ENCODE measurements around the gene KATNAL1.
A peak's percentile ranks its signal among the peaks of the same experiment; 100 is the strongest.

Gene KATNAL1

GRCh38 chr13:30196025-30196424 lies 111.3 kb downstream of the KATNAL1 start:
- no peak for TF ChIP-seq SUZ12 (IDR thresholded peaks at IDR 0.05)
- peak; percentile 71 for TF ChIP-seq PKNOX1 (IDR thresholded peaks at IDR 0.05)

GRCh38 chr13:30194906-30195305 lies 112.4 kb downstream of the KATNAL1 start:
- ChIA-PET POLR2A (no interaction called here), CTCF (no interaction called here)
- no peak for DNase-seq (ENCODE audit: extremely low spot score)
- no peak for TF ChIP-seq PKNOX1 (IDR thresholded peaks at IDR 0.05)
- TF ChIP-seq SUZ12 (IDR thresholded peaks at IDR 0.05) = no peak
- no peak for TF ChIP-seq L3MBTL2 (conservative IDR thresholded peaks at IDR 0.05)
- TF ChIP-seq ELF4 (IDR thresholded peaks at IDR 0.05) = no peak
- no peak for TF ChIP-seq FOXK2 (IDR thresholded peaks at IDR 0.05)
- TF ChIP-seq SP1 (IDR thresholded peaks at IDR 0.05) = no peak
- no peak for TF ChIP-seq CTBP1 (IDR thresholded peaks at IDR 0.05; ENCODE audit: borderline replicate concordance)
- TF ChIP-seq HDGF (IDR thresholded peaks at IDR 0.05; ENCODE audit: borderline replicate concordance) = no peak
- no peak for TF ChIP-seq FOXA1 (IDR thresholded peaks at IDR 0.05)
- no peak for TF ChIP-seq FOXM1 (IDR thresholded peaks at IDR 0.05; ENCODE audit: borderline replicate concordance)

More at GRCh38 chr13:30196025-30196424, 111.3 kb downstream of the KATNAL1 start:
- ChIA-PET POLR2A (no interaction called here), CTCF (interaction anchor here (1.1 kb wide), 1 partner anchor 47 kb away, joined by 3 read pairs; no protein-coding TSS in a partner anchor)
- DNase-seq (ENCODE audit: extremely low spot score) = peak; percentile 21

- ChIA-PET POLR2A (no interaction called here), CTCF (no interaction called here)
- TF ChIP-seq HDGF (IDR thresholded peaks at IDR 0.05; ENCODE audit: borderline replicate concordance) (no peak), BHLHE40 (IDR thresholded peaks at IDR 0.05; ENCODE audit: borderline replicate concordance) (no peak), FOXM1 (IDR thresholded peaks at IDR 0.05; ENCODE audit: borderline replicate concordance) (no peak), PKNOX1 (IDR thresholded peaks at IDR 0.05) (no peak), LEF1 (IDR thresholded peaks at IDR 0.05; ENCODE audit: borderline replicate concordance) (no peak), FOXK2 (IDR thresholded peaks at IDR 0.05) (no peak), ZNF384 (IDR thresholded peaks at IDR 0.05) (no peak), CTBP1 (IDR thresholded peaks at IDR 0.05; ENCODE audit: borderline replicate concordance) (no peak), TARDBP (IDR thresholded peaks at IDR 0.05) (no peak), FOXA1 (IDR thresholded peaks at IDR 0.05) (no peak), ARNT (IDR thresholded peaks at IDR 0.05) (no peak), L3MBTL2 (conservative IDR thresholded peaks at IDR 0.05) (no peak), SUZ12 (IDR thresholded peaks at IDR 0.05) (no peak), ELF4 (IDR thresholded peaks at IDR 0.05) (no peak), NFRKB (IDR thresholded peaks at IDR 0.05) (no peak), SP1 (IDR thresholded peaks at IDR 0.05) (no peak)
- no peak for DNase-seq (ENCODE audit: extremely low spot score)
Measured at GRCh38 chr13:30193279-30194234, 113.8 kb downstream of the KATNAL1 start.

GRCh38 chr13:30192320-30193093 lies 114.8 kb downstream of the KATNAL1 start:
- ChIA-PET CTCF (no interaction called here), POLR2A (no interaction called here)
- TF ChIP-seq FOXK2 (IDR thresholded peaks at IDR 0.05) = no peak
- no peak for TF ChIP-seq L3MBTL2 (conservative IDR thresholded peaks at IDR 0.05)
- TF ChIP-seq ZNF384 (IDR thresholded peaks at IDR 0.05) = no peak
- TF ChIP-seq ARNT (IDR thresholded peaks at IDR 0.05) = no peak
- no peak for DNase-seq (ENCODE audit: extremely low spot score)

- ChIA-PET CTCF (no interaction called here), POLR2A (no interaction called here)
- DNase-seq (ENCODE audit: extremely low spot score) = no peak
- TF ChIP-seq ELF4 (IDR thresholded peaks at IDR 0.05) = no peak
- TF ChIP-seq SP1 (IDR thresholded peaks at IDR 0.05) = no peak
- TF ChIP-seq ARNT (IDR thresholded peaks at IDR 0.05) = no peak
- no peak for TF ChIP-seq FOXA1 (IDR thresholded peaks at IDR 0.05)
- TF ChIP-seq L3MBTL2 (conservative IDR thresholded peaks at IDR 0.05) = no peak
- no peak for TF ChIP-seq SUZ12 (IDR thresholded peaks at IDR 0.05)
- TF ChIP-seq TARDBP (IDR thresholded peaks at IDR 0.05) = no peak
- no peak for TF ChIP-seq FOXM1 (IDR thresholded peaks at IDR 0.05; ENCODE audit: borderline replicate concordance)
- no peak for TF ChIP-seq BHLHE40 (IDR thresholded peaks at IDR 0.05; ENCODE audit: borderline replicate concordance)
- no peak for TF ChIP-seq CTBP1 (IDR thresholded peaks at IDR 0.05; ENCODE audit: borderline replicate concordance)
- TF ChIP-seq PKNOX1 (IDR thresholded peaks at IDR 0.05) = no peak
Measured at GRCh38 chr13:30191491-30192100, 115.8 kb downstream of the KATNAL1 start.

Measured in HEK293T (cell line).